Endodermal cell (in vitro differentiated cells): ENCODE results near the gene POLA2. TPM values are rescaled to one million over a fixed set of nuclear protein-coding genes. Genes with fewer than 3 reads are reported as not detected.

ENCODE experiments used
- DNase-seq: peaks from one replicate; pipeline ENCODE4 v3.0.0-alpha.2; 2017
- H3K27ac ChIP-seq: 2 replicates; pipeline ENCODE4 v1.5.1; 2013; ENCODE audit warnings: mild to moderate bottlenecking, low read depth, low read length, moderate library complexity
- H3K27me3 ChIP-seq: 2 replicates; pipeline ENCODE4 v1.6.1; 2013; ENCODE audit warnings: mild to moderate bottlenecking, low read length, moderate library complexity; ENCODE audit not compliant: insufficient read depth, control insufficient read depth, poor library complexity, severe bottlenecking
- H3K36me3 ChIP-seq: 2 replicates; pipeline ENCODE4 v1.7.0; 2013; ENCODE audit warnings: mild to moderate bottlenecking, low read length, moderate library complexity; ENCODE audit not compliant: control insufficient read depth, insufficient read depth
- H3K4me1 ChIP-seq: one replicate; pipeline ENCODE4 v1.7.0; 2013; ENCODE audit warnings: low read length; ENCODE audit not compliant: control insufficient read depth, insufficient read depth
- H3K4me3 ChIP-seq: 2 replicates; pipeline ENCODE4 v1.5.1; 2013; ENCODE audit warnings: mild to moderate bottlenecking, low read length, moderate library complexity
- H3K9ac ChIP-seq: 2 replicates; pipeline ENCODE4 v1.6.1; 2013; ENCODE audit warnings: mild to moderate bottlenecking, low read length, moderate library complexity; ENCODE audit not compliant: poor library complexity, severe bottlenecking; ENCODE audit errors: extremely low read depth
- H3K9me3 ChIP-seq: 2 replicates; pipeline ENCODE4 v1.6.1; 2013; ENCODE audit warnings: mild to moderate bottlenecking, low read length, moderate library complexity; ENCODE audit not compliant: control insufficient read depth
- H3K27ac Mint-ChIP-seq: 2 replicates; pipeline ENCODE4 v1.8.0; 2020; ENCODE audit warnings: mixed read lengths
- H3K27me3 Mint-ChIP-seq: 2 replicates; pipeline ENCODE4 v1.8.0; 2021; ENCODE audit warnings: mild to moderate bottlenecking, mixed read lengths; ENCODE audit not compliant: insufficient read depth
- H3K36me3 Mint-ChIP-seq: 2 replicates; pipeline ENCODE4 v1.8.0; 2020; ENCODE audit warnings: low read depth, mixed read lengths
- H3K4me1 Mint-ChIP-seq: 2 replicates; pipeline ENCODE4 v1.8.0; 2020; ENCODE audit warnings: mixed read lengths
- H3K4me3 Mint-ChIP-seq: 2 replicates; pipeline ENCODE4 v1.8.0; 2020; ENCODE audit warnings: mild to moderate bottlenecking, moderate library complexity, mixed read lengths
- H3K9me3 Mint-ChIP-seq: 2 replicates; pipeline ENCODE4 v1.8.0; 2020; ENCODE audit warnings: mild to moderate bottlenecking, mixed read lengths
- WGBS, 2 experiments: methylation state at CpG; one replicate each; pipeline versions ENCODE4 v1.1.5 to v1.1.7; 2013; ENCODE audit warnings: missing lambda C conversion rate in 2 of 2, mixed read lengths in 1 of 2; ENCODE audit not compliant: insufficient coverage in 1 of 2, insufficient read length in 1 of 2; 5-methylcytosine and 5-hydroxymethylcytosine counted together
- total RNA-seq, 2 donors: library from RNA; stranded (reverse); fragmentation: NEBNext Ultra II Directional in 1 of 2; extraction: Animal tissue kit (Norgen Biotek cat#: 25700) in 1 of 2; gene quantifications; 2 replicates in 1 of 2; 3 replicates in 1 of 2; pipeline ENCODE4 v1.2.1, GENCODE V29; 2021
- TF ChIP-seq, protein P1 (sequence below): fragments of 200-600 bp; sonication (generic); conservative IDR thresholded peaks from 2 replicates; pipeline ENCODE4 v1.5.0; 2021; ENCODE audit warnings: antibody characterized with exemption, mild to moderate bottlenecking

Gene POLA2
- total RNA-seq, 2 donors from 2014 or later: 42.2 to 65.0 TPM

DNA sequence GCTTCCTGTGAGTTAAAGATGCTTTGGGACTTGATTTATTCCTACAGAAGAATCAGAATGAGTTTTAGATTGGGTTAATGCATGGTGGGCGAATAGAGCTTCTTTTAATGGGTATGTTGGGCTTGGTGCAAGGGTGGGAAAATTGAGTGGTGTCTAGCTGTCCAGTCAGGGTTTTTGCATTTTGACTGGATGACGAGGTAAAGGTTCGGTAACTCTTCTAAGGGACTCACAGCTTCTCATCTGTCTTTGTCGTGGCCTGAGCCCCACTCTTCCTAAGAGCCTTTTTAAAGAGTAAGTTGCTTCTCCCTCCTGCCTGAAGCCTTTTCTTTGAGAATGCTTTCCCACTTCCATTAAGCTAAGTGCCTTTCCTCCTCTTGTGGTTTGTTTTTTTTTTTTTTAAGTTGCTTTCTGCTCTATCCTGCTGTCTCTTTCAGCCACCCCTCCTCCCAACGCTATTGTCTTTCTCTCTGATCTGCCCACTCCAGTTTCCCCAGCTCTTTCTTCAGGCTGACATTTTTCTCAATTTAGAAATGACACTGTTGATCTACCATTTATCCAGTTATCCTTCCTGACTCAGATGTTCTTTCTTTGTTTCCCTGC, 73.0 kb downstream of the POLA2 start:
- Mint-ChIP-seq H3K9me3 (no peaks in the 10 kb centered on the region), H3K4me3 (peak overlapping the region; percentile 96), H3K27me3 (no peaks in the 10 kb centered on the region), H3K4me1 (peaks cover 14% of the 10 kb centered on the region), H3K27ac (peak overlapping the region; percentile 86), H3K36me3 (peaks cover 5% of the 10 kb centered on the region)
- no peaks in the 10 kb centered on the region for H3K27me3 ChIP-seq
- H3K36me3 ChIP-seq: peaks cover 16% of the 10 kb centered on the region
- WGBS, 2 experiments: 13 to 25% methylated on average over 5 of the region's 5 CpGs
- peak overlapping the region; percentile 91 for H3K4me3 ChIP-seq
- DNase-seq: no peak
- no peaks in the 10 kb centered on the region for H3K4me1 ChIP-seq
- TF ChIP-seq, protein P1, sequence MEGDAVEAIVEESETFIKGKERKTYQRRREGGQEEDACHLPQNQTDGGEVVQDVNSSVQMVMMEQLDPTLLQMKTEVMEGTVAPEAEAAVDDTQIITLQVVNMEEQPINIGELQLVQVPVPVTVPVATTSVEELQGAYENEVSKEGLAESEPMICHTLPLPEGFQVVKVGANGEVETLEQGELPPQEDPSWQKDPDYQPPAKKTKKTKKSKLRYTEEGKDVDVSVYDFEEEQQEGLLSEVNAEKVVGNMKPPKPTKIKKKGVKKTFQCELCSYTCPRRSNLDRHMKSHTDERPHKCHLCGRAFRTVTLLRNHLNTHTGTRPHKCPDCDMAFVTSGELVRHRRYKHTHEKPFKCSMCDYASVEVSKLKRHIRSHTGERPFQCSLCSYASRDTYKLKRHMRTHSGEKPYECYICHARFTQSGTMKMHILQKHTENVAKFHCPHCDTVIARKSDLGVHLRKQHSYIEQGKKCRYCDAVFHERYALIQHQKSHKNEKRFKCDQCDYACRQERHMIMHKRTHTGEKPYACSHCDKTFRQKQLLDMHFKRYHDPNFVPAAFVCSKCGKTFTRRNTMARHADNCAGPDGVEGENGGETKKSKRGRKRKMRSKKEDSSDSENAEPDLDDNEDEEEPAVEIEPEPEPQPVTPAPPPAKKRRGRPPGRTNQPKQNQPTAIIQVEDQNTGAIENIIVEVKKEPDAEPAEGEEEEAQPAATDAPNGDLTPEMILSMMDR: no peak
- H3K9me3 ChIP-seq: no peaks in the 10 kb centered on the region
- H3K9ac ChIP-seq: peak overlapping the region; percentile 91
- no peak overlapping the region for H3K27ac ChIP-seq

- peaks cover 53% of the 10 kb centered on the region for H3K36me3 ChIP-seq
- DNase-seq: no peak
- Mint-ChIP-seq H3K27ac (no peak overlapping the region), H3K4me3 (no peak overlapping the region), H3K27me3 (no peaks in the 10 kb centered on the region), H3K9me3 (no peaks in the 10 kb centered on the region), H3K4me1 (peaks cover 13% of the 10 kb centered on the region), H3K36me3 (peaks cover 37% of the 10 kb centered on the region)
- no peaks in the 10 kb centered on the region for H3K27me3 ChIP-seq
- no peak overlapping the region for H3K9ac ChIP-seq
- 97% methylated on average over 5 to 7 of the region's 7 CpGs for WGBS, 2 experiments
- H3K27ac ChIP-seq: no peak overlapping the region
- no peaks in the 10 kb centered on the region for H3K4me1 ChIP-seq
- no peak overlapping the region for H3K4me3 ChIP-seq
- no peaks in the 10 kb centered on the region for H3K9me3 ChIP-seq
- TF ChIP-seq, protein P1: no peak
Measured at GRCh38 chr11:65338676-65339075, 76.9 kb downstream of the POLA2 start.

- H3K36me3 Mint-ChIP-seq: peaks cover 52% of the 10 kb centered on the region
- no peak for DNase-seq
- TF ChIP-seq, protein P1: no peak
Measured at GRCh38 chr11:65340226-65340625, 78.5 kb downstream of the POLA2 start.

More at GRCh38 chr11:65340226-65340625, 78.5 kb downstream of the POLA2 start:
- Mint-ChIP-seq H3K27ac (no peak overlapping the region), H3K9me3 (no peaks in the 10 kb centered on the region), H3K4me1 (peaks cover 4% of the 10 kb centered on the region), H3K4me3 (no peak overlapping the region), H3K27me3 (no peaks in the 10 kb centered on the region)
- H3K27me3 ChIP-seq: no peaks in the 10 kb centered on the region
- peaks cover 69% of the 10 kb centered on the region for H3K36me3 ChIP-seq
- no peak overlapping the region for H3K9ac ChIP-seq
- H3K4me1 ChIP-seq: no peaks in the 10 kb centered on the region
- no peaks in the 10 kb centered on the region for H3K9me3 ChIP-seq
- 97 to 99% methylated on average over 11 of the region's 11 CpGs for WGBS, 2 experiments
- no peak overlapping the region for H3K27ac ChIP-seq
- no peak overlapping the region for H3K4me3 ChIP-seq
